SHP77 (cell line): Measurements from ENCODE around the gene POLR1G.

Source experiments
- DNase-seq, 2 experiments: peaks; one replicate each; lab custom pipeline; 2025; lab: John Stamatoyannopoulos, UW

The POLR1G gene

GRCh38 chr19:45406226-45407090 lies at the start of gene POLR1G:
TSS of gene POLR1G (plus strand) at chr19:45406644. CDS start at chr19:45406697, 53 bp downstream.
- peak; percentile 79 for DNase-seq

- DNase-seq = no peak
Observed at GRCh38 chr19:45356760-45357444, 49.5 kb upstream of the POLR1G start.

- no peak for DNase-seq
Observed at GRCh38 chr19:45357445-45357783, 49.0 kb upstream of the POLR1G start.

- DNase-seq = no peak
Observed at GRCh38 chr19:45358213-45358792, 48.1 kb upstream of the POLR1G start.

- no peak for DNase-seq
Observed at GRCh38 chr19:45361608-45362007, 44.8 kb upstream of the POLR1G start.

GRCh38 chr19:45362291-45362690 lies 44.2 kb upstream of the POLR1G start:
- DNase-seq = no peak

- no peak for DNase-seq
Observed at GRCh38 chr19:45363861-45364459, 42.5 kb upstream of the POLR1G start.

- DNase-seq = no peak
Observed at GRCh38 chr19:45364696-45365095, 41.7 kb upstream of the POLR1G start.

- DNase-seq = no peak
Observed at GRCh38 chr19:45368127-45368526, 38.3 kb upstream of the POLR1G start.

- DNase-seq = no peak
Observed at GRCh38 chr19:45368737-45369340, 37.6 kb upstream of the POLR1G start.

GRCh38 chr19:45370410-45371204 lies 35.8 kb upstream of the POLR1G start, which contains the start of gene ERCC2:
TSS of gene ERCC2 (minus strand) at chr19:45370573. CDS start at chr19:45370540, 33 bp downstream.
- peak; percentile 96 to 97 for DNase-seq

- no peak for DNase-seq
Observed at GRCh38 chr19:45376045-45376724, 30.3 kb upstream of the POLR1G start.

- no peak for DNase-seq
Observed at GRCh38 chr19:45380107-45380506, 26.3 kb upstream of the POLR1G start.

GRCh38 chr19:45382426-45382825 lies 24.0 kb upstream of the POLR1G start:
- no peak for DNase-seq

- no peak for DNase-seq
Observed at GRCh38 chr19:45385392-45386221, 20.8 kb upstream of the POLR1G start.

GRCh38 chr19:45391346-45391745 lies 15.1 kb upstream of the POLR1G start:
- DNase-seq = no peak

- DNase-seq = no peak
Observed at GRCh38 chr19:45391871-45392665, 14.4 kb upstream of the POLR1G start.

GRCh38 chr19:45395821-45396617 lies 10.4 kb upstream of the POLR1G start:
- DNase-seq = no peak
